Osteocyte (in vitro differentiated cells): ENCODE data around the gene SART3. TPM values are rescaled to one million over a fixed set of nuclear protein-coding genes. Genes with fewer than 3 reads are reported as not detected.
"Not testable (repeated sequence)": the region's sequence is repeated elsewhere in the genome, so short reads cannot be mapped to it uniquely, and the experiment has no call there.

Experiments
- DNase-seq: peaks from one replicate; pipeline ENCODE4 v3.0.0; 2021; ENCODE audit warnings: mixed read lengths; ENCODE audit not compliant: unreplicated experiment; ENCODE audit errors: extremely low spot score
- H3K27ac Mint-ChIP-seq: one replicate; pipeline ENCODE4 v1.8.0; 2021; ENCODE audit warnings: mild to moderate bottlenecking, mixed read lengths; ENCODE audit not compliant: unreplicated experiment
- H3K27me3 Mint-ChIP-seq: one replicate; pipeline ENCODE4 v1.8.0; 2021; ENCODE audit warnings: mixed read lengths; ENCODE audit not compliant: unreplicated experiment
- H3K36me3 Mint-ChIP-seq: one replicate; pipeline ENCODE4 v1.8.0; 2021; ENCODE audit warnings: mixed read lengths; ENCODE audit not compliant: unreplicated experiment
- H3K4me1 Mint-ChIP-seq: one replicate; pipeline ENCODE4 v1.8.0; 2021; ENCODE audit warnings: mixed read lengths; ENCODE audit not compliant: unreplicated experiment
- H3K4me3 Mint-ChIP-seq: one replicate; pipeline ENCODE4 v1.8.0; 2021; ENCODE audit warnings: mild to moderate bottlenecking, moderate library complexity, mixed read lengths; ENCODE audit not compliant: unreplicated experiment
- H3K9me3 Mint-ChIP-seq: one replicate; pipeline ENCODE4 v1.8.0; 2021; ENCODE audit warnings: mixed read lengths; ENCODE audit not compliant: unreplicated experiment
- total RNA-seq: library from RNA; stranded (reverse); gene quantifications from 2 replicates; pipeline ENCODE4 v1.2.1, GENCODE V29; 2021
- TF ChIP-seq, protein P1 (sequence below): fragments of 200-600 bp; sonication (generic); IDR thresholded peaks from 2 replicates; pipeline ENCODE4 v1.5.0; 2021; ENCODE audit warnings: antibody characterized with exemption, mild to moderate bottlenecking, moderate library complexity

Gene SART3
- total RNA-seq, 1 donor from 2014 or later, result 47.2 TPM

- H3K9me3 Mint-ChIP-seq, result no peaks in the 10 kb centered on the region
- DNase-seq, result no peak
- H3K36me3 Mint-ChIP-seq, result no peaks in the 10 kb centered on the region
- no peak overlapping the region for H3K4me3 Mint-ChIP-seq
- TF ChIP-seq, protein P1, sequence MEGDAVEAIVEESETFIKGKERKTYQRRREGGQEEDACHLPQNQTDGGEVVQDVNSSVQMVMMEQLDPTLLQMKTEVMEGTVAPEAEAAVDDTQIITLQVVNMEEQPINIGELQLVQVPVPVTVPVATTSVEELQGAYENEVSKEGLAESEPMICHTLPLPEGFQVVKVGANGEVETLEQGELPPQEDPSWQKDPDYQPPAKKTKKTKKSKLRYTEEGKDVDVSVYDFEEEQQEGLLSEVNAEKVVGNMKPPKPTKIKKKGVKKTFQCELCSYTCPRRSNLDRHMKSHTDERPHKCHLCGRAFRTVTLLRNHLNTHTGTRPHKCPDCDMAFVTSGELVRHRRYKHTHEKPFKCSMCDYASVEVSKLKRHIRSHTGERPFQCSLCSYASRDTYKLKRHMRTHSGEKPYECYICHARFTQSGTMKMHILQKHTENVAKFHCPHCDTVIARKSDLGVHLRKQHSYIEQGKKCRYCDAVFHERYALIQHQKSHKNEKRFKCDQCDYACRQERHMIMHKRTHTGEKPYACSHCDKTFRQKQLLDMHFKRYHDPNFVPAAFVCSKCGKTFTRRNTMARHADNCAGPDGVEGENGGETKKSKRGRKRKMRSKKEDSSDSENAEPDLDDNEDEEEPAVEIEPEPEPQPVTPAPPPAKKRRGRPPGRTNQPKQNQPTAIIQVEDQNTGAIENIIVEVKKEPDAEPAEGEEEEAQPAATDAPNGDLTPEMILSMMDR, result no peak
- H3K27ac Mint-ChIP-seq, result no peak overlapping the region
- no peaks in the 10 kb centered on the region for H3K27me3 Mint-ChIP-seq
- H3K4me1 Mint-ChIP-seq, result peaks cover 25% of the 10 kb centered on the region
These were observed 31.3 kb upstream of the SART3 start for GRCh38 chr12:108592033-108592909.

DNA sequence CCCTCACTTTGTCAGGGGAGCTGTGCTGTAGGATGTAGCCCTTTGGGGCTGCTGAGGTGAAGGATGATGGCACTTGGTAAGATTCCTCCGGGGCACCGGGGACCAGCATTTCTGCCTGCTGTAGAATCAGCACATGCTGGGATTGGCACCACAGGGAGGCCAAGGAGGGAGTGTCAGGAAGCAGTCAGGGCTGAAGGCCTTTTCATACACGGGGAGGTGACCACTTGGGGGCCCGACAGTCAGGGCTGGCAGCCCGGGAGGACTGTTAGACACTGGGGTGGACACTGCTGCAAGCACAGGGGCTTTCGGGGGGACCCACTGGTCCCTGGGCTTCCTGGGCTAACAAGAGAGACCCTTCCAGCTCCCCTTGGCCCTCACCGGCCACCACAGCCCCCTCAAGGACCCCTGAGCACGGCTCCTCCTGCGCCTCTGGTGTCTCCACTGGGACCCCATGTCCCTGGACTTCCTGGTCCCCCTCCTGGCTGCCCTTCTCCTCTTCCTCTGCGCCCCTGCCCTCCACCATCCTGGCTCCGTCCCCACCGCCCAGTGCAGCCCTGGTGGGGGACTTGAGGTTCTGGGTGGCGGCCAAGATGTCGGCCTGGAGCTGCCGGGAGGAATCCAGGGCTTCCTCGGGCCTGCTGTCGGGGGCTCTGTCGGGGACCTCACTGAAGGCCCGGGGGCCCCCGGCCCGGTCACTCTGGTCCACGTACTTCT is 30.5 kb upstream of the SART3 start:
- Mint-ChIP-seq H3K27me3 (no peaks in the 10 kb centered on the region), H3K36me3 (no peaks in the 10 kb centered on the region), H3K9me3 (no peaks in the 10 kb centered on the region), H3K27ac (no peak overlapping the region), H3K4me3 (no peak overlapping the region), H3K4me1 (peaks cover 25% of the 10 kb centered on the region)
- TF ChIP-seq, protein P1, result no peak
- no peak for DNase-seq

DNA sequence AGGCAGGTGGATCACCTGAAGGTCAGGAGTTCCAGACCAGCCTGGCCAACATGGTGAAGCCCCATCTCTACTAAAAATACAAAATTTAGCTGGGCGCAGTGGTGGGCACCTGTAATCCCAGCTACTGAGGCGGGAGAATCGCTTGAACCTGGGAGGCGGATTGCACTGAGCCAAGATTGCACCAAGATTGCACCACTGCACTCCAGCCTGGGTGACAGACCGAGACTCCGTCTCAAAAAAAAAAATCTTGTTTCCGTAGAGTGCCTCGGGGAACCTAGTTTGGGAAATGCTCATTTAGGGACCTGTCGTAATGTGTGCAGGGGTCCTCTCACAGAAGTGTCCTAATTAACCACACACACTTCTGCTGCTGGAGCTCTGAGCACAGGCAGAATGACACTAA is 29.5 kb upstream of the SART3 start:
- not testable (repeated sequence) for H3K9me3 Mint-ChIP-seq, H3K27me3 Mint-ChIP-seq, H3K36me3 Mint-ChIP-seq, H3K4me3 Mint-ChIP-seq, H3K27ac Mint-ChIP-seq, DNase-seq
- H3K4me1 Mint-ChIP-seq, result peaks cover 25% of the 10 kb centered on the region

DNA sequence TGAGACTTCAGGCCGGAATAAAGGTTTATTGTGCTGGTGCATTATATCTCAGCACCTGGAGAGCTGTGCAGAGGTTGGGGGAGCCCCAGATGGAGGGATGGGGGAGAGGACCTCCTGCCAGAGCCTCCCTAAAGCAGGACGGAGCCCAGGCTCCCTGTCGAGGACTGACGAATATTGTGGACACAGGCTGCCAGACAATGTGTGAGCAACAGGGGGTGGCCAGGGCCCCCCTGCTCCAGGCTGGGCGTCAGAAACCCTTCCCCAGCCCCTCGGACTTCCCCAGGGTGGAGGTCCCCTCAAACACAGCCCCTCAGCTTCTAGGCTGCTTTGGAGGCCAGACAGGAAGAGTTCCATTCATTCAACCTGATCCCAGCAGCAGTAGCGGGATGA is 28.9 kb upstream of the SART3 start:
- no peak overlapping the region for H3K4me3 Mint-ChIP-seq

DNA sequence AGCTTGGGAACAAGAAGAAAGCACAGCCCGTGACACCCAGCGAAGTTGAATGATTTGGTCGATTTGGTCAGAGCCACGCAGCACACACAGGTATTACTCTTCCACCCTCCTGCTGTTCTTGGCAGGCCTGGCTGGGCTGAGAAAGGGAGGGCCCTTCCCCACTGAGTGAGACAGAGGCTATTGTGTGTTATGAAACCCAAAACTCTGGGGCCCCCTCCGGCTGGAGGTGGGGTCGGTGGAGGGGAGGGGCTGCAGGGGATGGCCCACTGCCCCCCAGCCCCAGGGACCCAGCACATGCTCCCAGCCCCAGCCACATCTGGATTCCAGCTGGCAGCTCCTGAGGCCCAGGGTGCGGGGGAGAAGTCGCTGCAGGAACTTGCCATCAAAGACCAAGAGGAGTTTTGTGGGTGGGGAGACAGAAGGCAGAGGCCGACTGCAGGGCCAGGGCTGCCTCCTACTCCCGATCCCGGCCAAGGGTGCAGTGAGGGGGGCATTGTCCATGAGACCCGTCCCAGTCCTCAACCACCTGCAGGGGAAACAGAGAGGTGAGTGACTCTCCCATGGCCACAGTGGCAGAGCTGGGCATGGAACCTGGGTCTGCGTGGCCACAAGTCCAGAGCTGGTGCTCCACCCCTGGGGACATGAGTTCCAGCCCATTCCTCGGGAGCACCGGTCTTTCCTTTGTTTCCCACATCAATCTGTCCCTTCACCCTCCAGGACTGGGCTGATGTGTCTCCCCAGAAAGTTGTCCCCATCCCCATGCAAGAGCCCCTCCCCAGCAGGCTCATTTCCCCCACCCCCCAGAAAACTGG is 28.3 kb upstream of the SART3 start:
- H3K27ac Mint-ChIP-seq, result no peak overlapping the region
- no peaks in the 10 kb centered on the region for H3K27me3 Mint-ChIP-seq
- H3K9me3 Mint-ChIP-seq, result no peaks in the 10 kb centered on the region
- peaks cover 28% of the 10 kb centered on the region for H3K4me1 Mint-ChIP-seq
- TF ChIP-seq, protein P1, result no peak
- no peaks in the 10 kb centered on the region for H3K36me3 Mint-ChIP-seq
- no peak for DNase-seq
- H3K4me3 Mint-ChIP-seq, result no peak overlapping the region

More for the DNA sequence above, 28.9 kb upstream of the SART3 start:
- no peak overlapping the region for H3K27ac Mint-ChIP-seq
- DNase-seq, result no peak
- TF ChIP-seq, protein P1, result no peak
- H3K27me3 Mint-ChIP-seq, result no peaks in the 10 kb centered on the region
- H3K9me3 Mint-ChIP-seq, result no peaks in the 10 kb centered on the region
- no peaks in the 10 kb centered on the region for H3K36me3 Mint-ChIP-seq
- H3K4me1 Mint-ChIP-seq, result peaks cover 25% of the 10 kb centered on the region
